ENCODE results near the gene OR2AE1. TPM values are rescaled to one million over a fixed set of nuclear protein-coding genes. Genes with fewer than 3 reads are reported as not detected.

The OR2AE1 gene
- total RNA-seq, 4 donors from 2014 or later, result 0.72 to 1.2 TPM; not detected in 2

DNA sequence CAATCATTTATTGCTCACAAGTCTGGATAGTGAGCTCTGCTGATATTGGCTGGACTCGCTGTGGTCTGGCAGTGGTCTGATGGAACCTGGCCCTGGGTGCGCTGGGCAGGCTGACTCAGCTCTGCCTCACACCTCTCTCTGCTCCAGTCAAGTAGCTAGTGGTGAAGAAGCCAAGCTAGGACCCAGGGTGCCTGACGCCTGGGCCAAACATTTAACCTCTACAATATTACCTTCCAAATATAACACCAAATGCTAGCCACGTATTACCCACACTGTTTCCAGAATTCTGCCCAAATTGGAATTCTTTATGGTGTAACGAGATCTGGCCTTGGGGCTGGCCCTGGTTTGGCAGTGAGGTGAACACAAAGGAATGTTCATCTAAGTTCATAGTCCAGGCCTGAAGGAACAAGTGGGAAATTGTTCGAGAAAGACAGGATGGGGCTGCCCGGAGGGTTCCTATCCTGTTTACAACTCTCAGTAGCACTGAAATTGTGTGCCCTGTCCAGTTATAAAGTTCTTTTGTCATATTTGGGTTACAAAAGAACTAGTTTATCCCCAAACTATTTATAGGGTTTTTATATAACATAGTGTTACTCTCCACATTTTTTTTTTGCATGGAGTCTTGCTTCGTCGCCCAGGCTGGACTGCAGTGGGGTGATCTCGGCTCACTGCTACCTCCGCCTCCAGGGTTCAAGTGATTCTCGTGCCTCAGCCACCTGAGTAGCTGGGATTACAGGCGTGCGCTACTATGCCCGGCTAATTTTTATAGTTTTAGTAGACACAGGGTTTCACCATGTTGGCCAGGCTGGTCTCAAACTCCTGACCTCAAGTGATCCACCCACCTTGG lies 16.3 kb downstream of the OR2AE1 start:
- DNase-seq (ENCODE audit: low spot score) (no peak), ATAC-seq (ENCODE audit: low FRiP score) (no peak)
- TF ChIP-seq, protein P1, sequence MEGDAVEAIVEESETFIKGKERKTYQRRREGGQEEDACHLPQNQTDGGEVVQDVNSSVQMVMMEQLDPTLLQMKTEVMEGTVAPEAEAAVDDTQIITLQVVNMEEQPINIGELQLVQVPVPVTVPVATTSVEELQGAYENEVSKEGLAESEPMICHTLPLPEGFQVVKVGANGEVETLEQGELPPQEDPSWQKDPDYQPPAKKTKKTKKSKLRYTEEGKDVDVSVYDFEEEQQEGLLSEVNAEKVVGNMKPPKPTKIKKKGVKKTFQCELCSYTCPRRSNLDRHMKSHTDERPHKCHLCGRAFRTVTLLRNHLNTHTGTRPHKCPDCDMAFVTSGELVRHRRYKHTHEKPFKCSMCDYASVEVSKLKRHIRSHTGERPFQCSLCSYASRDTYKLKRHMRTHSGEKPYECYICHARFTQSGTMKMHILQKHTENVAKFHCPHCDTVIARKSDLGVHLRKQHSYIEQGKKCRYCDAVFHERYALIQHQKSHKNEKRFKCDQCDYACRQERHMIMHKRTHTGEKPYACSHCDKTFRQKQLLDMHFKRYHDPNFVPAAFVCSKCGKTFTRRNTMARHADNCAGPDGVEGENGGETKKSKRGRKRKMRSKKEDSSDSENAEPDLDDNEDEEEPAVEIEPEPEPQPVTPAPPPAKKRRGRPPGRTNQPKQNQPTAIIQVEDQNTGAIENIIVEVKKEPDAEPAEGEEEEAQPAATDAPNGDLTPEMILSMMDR (IDR thresholded peaks at IDR 0.05), result no peak

DNA sequence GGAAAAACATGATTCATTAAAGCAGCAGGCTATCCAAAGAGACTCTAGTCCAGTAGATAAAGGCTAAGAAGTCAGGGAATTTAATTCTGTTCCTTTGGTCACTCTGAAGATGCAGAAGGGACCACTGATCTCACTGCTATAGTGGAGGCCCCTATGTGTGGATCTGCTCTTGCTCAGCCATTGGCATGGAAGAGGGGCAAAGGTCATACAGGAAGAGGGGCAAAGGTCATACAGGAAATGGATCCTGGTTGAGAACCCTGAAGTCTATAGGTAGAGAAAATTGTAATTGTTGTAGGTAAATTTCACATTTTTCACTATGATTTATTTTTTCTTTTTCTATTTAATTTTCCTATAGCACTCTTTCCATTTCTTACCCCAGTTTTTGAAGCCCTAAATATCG lies 21.6 kb downstream of the OR2AE1 start:
- DNase-seq (ENCODE audit: low spot score) (no peak), ATAC-seq (ENCODE audit: low FRiP score) (no peak)
- TF ChIP-seq, protein P1 (IDR thresholded peaks at IDR 0.05), result no peak

DNA sequence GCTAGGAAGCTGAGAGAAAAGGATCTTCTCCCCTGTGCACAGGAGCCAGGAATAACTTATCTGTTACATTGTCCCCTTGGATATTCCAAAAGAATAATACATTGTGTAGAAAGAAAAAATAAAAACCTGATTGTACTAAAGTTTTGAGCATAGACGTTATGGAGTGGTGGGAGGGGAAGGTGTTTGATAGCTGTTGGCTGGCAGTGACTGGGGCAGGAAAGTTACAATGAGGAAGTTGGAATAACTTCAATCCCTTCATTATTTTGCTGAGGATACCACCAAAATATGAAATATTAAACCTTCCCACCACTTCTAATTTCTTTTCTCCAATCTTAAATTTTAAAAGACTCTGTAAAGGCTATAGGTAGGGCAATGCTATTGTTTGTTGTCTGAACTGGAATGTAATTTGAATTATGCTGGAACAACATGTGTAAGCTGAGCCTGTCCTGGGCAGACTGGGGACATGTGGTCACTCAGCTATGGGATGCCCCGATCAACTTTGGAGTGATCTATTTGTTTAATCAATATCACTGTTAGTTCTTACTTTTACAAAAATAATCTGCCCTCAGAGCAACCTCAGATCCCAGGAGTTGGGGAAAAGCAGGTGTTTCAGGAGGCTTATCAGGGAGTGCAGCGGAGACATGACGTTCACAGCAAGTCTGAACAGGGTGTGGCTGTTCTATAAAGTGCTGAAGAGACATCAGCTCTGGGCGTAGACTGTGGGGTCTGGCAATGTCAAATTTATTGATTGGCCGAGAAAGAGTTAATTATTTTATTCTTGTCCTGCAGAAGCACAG lies 28.2 kb downstream of the OR2AE1 start:
- no peak for DNase-seq (ENCODE audit: low spot score)

DNA sequence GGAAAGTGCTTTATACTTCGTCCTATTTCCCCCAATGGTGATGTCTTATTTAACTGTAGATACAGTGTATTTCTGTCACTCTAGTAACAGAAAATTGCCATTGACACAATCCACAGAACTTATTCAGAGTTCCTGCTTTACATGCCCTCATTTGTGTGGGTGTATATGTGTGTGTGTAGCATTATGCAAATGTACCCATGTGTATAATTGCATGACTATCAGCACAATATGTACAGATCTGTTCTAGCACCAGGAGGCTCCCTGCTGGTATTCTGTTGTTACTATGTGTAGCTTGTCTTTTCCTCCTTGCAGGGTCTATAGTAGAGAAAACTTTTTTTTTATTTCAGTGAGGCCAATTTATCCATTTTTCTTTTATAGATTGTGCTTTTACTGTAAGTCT lies 32.5 kb downstream of the OR2AE1 start:
- DNase-seq (ENCODE audit: low spot score), result no peak
- ATAC-seq (ENCODE audit: low FRiP score), result no peak
- TF ChIP-seq, protein P1 (IDR thresholded peaks at IDR 0.05), result no peak

More for the DNA sequence above, 28.2 kb downstream of the OR2AE1 start:
- no peak for ATAC-seq (ENCODE audit: low FRiP score)
- TF ChIP-seq, protein P1 (IDR thresholded peaks at IDR 0.05), result no peak

DNA sequence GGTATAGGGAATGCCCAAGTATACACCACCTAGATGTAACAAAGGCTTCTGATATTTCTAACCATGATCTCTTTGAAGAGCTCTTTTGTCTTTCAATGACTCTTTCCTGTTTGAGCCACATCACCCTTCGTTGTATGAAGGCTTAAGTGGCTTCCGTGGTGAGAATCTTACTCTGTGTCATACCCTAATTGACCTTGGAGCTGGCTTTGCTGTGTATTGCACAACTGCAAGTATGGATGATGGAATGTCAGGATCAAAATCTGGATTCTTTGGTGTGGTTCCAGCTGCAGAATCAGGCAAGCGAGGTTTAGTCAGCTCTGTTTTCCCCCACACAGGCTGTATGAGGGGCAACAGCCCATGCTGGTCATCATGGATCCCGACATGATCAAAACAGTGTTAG lies 33.0 kb downstream of the OR2AE1 start:
- TF ChIP-seq, protein P1 (IDR thresholded peaks at IDR 0.05), result no peak
- DNase-seq (ENCODE audit: low spot score) (no peak), ATAC-seq (ENCODE audit: low FRiP score) (no peak)

DNA sequence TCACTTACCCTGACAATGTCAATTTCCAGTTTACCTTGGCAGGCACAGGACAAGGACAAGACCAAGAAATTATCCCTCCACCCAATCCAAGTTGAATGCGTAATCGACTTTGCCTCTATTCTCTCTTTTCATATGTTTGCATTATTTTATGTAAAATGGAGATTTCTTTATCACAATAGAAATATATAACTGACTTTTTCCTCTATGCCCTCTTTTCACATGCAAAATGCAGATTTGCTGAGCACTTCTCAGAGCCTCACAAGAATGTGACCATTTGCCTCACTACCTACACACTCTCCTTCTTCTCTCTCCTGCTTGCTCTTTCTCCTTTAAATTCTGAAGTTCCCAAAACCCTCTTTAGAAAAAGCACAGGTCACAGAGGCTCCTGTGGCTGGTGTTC lies 33.9 kb downstream of the OR2AE1 start:
- DNase-seq (ENCODE audit: low spot score) (no peak), ATAC-seq (ENCODE audit: low FRiP score) (no peak)
- TF ChIP-seq, protein P1 (IDR thresholded peaks at IDR 0.05), result no peak
